ENCODE data around the gene DYNC2LI1. TPM values are rescaled to one million over a fixed set of nuclear protein-coding genes. Genes with fewer than 3 reads are reported as not detected.

The DYNC2LI1 gene
- polyA plus RNA-seq, 2 donors: 7.9 to 10.4 TPM

- Histone ChIP-seq H3K4me1 (ENCODE audit: control insufficient read depth in 2 of 2, insufficient read depth in 2 of 2, low read length in 1 of 2) (no peaks in the 10 kb centered on the region), H3K4me3 (ENCODE audit: low read depth in 1 of 2, low read length in 2 of 2) (no peak overlapping the region), H3K9me3 (ENCODE audit: control insufficient read depth in 2 of 2, insufficient read depth in 1 of 2, low read depth in 1 of 2, low read length in 1 of 2) (no peaks in the 10 kb centered on the region), H3K36me3 (ENCODE audit: control insufficient read depth in 2 of 2, insufficient read depth in 2 of 2, low read length in 1 of 2) (no peaks in the 10 kb centered on the region), H3K27me3 (ENCODE audit: control insufficient read depth in 1 of 2, insufficient read depth in 2 of 2, low read length in 2 of 2) (peaks cover 0 to 3% of the 10 kb centered on the region in 2 donors), H3K27ac (ENCODE audit: low read depth in 2 of 2, low read length in 1 of 2) (no peak overlapping the region)
- 87% methylated on average over 20 of the region's 20 CpGs for WGBS, 2 donors
Observed at GRCh38 chr2:43851011-43851980, 77.5 kb downstream of the DYNC2LI1 start.

DNA sequence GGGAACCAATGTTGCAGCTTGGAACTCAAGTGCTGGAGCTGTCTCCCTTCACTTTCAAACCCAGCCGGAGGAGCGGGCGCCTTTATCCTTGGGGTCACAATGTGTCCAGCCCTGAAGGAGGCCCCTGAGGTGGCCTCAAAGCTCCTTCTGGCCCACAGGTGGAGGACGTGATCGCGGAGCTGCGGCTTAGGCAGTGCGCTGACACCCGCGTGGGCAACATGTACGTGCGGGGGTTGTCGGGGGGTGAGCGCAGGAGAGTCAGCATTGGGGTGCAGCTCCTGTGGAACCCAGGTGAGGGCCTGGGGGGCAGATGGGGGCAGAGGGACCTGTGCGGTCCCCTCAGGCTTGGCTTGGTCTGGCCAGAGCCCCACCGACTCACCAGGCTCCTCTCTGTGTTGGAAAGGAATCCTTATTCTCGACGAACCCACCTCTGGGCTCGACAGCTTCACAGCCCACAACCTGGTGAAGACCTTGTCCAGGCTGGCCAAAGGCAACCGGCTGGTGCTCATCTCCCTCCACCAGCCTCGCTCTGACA is 78.4 kb downstream of the DYNC2LI1 start:
- 95% methylated on average over 20 to 21 of the region's 21 CpGs for WGBS, 2 donors
- H3K9me3 ChIP-seq (ENCODE audit: control insufficient read depth in 2 of 2, insufficient read depth in 1 of 2, low read depth in 1 of 2, low read length in 1 of 2): no peaks in the 10 kb centered on the region
- H3K27me3 ChIP-seq (ENCODE audit: control insufficient read depth in 1 of 2, insufficient read depth in 2 of 2, low read length in 2 of 2): peaks cover 0 to 3% of the 10 kb centered on the region in 2 donors
- H3K4me3 ChIP-seq (ENCODE audit: low read depth in 1 of 2, low read length in 2 of 2): no peak overlapping the region
- no peaks in the 10 kb centered on the region for H3K4me1 ChIP-seq (ENCODE audit: control insufficient read depth in 2 of 2, insufficient read depth in 2 of 2, low read length in 1 of 2)
- H3K36me3 ChIP-seq (ENCODE audit: control insufficient read depth in 2 of 2, insufficient read depth in 2 of 2, low read length in 1 of 2): no peaks in the 10 kb centered on the region
- H3K27ac ChIP-seq (ENCODE audit: low read depth in 2 of 2, low read length in 1 of 2): no peak overlapping the region

GRCh38 chr2:43853141-43854081 is 79.6 kb downstream of the DYNC2LI1 start:
- Histone ChIP-seq H3K36me3 (ENCODE audit: control insufficient read depth in 2 of 2, insufficient read depth in 2 of 2, low read length in 1 of 2) (no peaks in the 10 kb centered on the region), H3K4me3 (ENCODE audit: low read depth in 1 of 2, low read length in 2 of 2) (no peak overlapping the region)
- 77 to 87% methylated on average over 10 of the region's 10 CpGs for WGBS, 2 donors

GRCh38 chr2:43854671-43855070 is 80.8 kb downstream of the DYNC2LI1 start:
- 78 to 80% methylated on average over 3 of the region's 3 CpGs for WGBS, 2 donors
- H3K27me3 ChIP-seq (ENCODE audit: control insufficient read depth in 1 of 2, insufficient read depth in 2 of 2, low read length in 2 of 2): peaks cover 0 to 3% of the 10 kb centered on the region in 2 donors

More at GRCh38 chr2:43853141-43854081, 79.6 kb downstream of the DYNC2LI1 start:
- Histone ChIP-seq H3K27me3 (ENCODE audit: control insufficient read depth in 1 of 2, insufficient read depth in 2 of 2, low read length in 2 of 2) (peaks cover 0 to 3% of the 10 kb centered on the region in 2 donors), H3K27ac (ENCODE audit: low read depth in 2 of 2, low read length in 1 of 2) (no peak overlapping the region), H3K9me3 (ENCODE audit: control insufficient read depth in 2 of 2, insufficient read depth in 1 of 2, low read depth in 1 of 2, low read length in 1 of 2) (no peaks in the 10 kb centered on the region), H3K4me1 (ENCODE audit: control insufficient read depth in 2 of 2, insufficient read depth in 2 of 2, low read length in 1 of 2) (no peaks in the 10 kb centered on the region)

DNA sequence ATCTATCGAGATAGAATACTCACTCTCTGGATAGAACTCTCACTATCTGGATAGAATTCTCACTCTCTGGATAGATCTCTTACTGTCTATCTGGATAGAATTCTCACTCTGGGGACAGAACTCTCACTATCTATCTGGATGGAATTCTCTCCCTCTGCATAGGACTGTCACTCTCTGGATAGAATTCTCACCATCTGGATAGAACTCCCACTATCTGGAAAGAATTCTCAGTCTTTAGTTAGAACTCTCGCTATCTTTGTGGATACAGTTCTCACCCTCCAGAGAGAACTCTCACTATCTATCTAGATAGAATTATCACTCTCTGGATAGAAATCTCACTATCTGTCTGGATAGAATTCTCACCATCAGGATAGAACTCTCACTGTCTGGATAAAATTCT is 81.5 kb downstream of the DYNC2LI1 start:
- Histone ChIP-seq H3K9me3 (ENCODE audit: control insufficient read depth in 2 of 2, insufficient read depth in 1 of 2, low read depth in 1 of 2, low read length in 1 of 2) (no peaks in the 10 kb centered on the region), H3K4me1 (ENCODE audit: control insufficient read depth in 2 of 2, insufficient read depth in 2 of 2, low read length in 1 of 2) (no peaks in the 10 kb centered on the region), H3K27me3 (ENCODE audit: control insufficient read depth in 1 of 2, insufficient read depth in 2 of 2, low read length in 2 of 2) (peaks cover 0 to 3% of the 10 kb centered on the region in 2 donors), H3K4me3 (ENCODE audit: low read depth in 1 of 2, low read length in 2 of 2) (no peak overlapping the region), H3K36me3 (ENCODE audit: control insufficient read depth in 2 of 2, insufficient read depth in 2 of 2, low read length in 1 of 2) (no peaks in the 10 kb centered on the region), H3K27ac (ENCODE audit: low read depth in 2 of 2, low read length in 1 of 2) (no peak overlapping the region)
- 90 to 93% methylated on average over 2 of the region's 2 CpGs for WGBS, 2 donors

More at GRCh38 chr2:43854671-43855070, 80.8 kb downstream of the DYNC2LI1 start:
- Histone ChIP-seq H3K4me3 (ENCODE audit: low read depth in 1 of 2, low read length in 2 of 2) (no peak overlapping the region), H3K4me1 (ENCODE audit: control insufficient read depth in 2 of 2, insufficient read depth in 2 of 2, low read length in 1 of 2) (no peaks in the 10 kb centered on the region), H3K36me3 (ENCODE audit: control insufficient read depth in 2 of 2, insufficient read depth in 2 of 2, low read length in 1 of 2) (no peaks in the 10 kb centered on the region), H3K27ac (ENCODE audit: low read depth in 2 of 2, low read length in 1 of 2) (no peak overlapping the region), H3K9me3 (ENCODE audit: control insufficient read depth in 2 of 2, insufficient read depth in 1 of 2, low read depth in 1 of 2, low read length in 1 of 2) (no peaks in the 10 kb centered on the region)

Other genes with a start within 250 kb of the DYNC2LI1 start
- 10 to 100 TPM in 1 of 2 donors, 1 to 10 TPM in 1; 8.3 to 13.2 TPM for gene THADA, start 178.0 kb upstream of the DYNC2LI1 start, polyA plus RNA-seq
- 1 to 10 TPM; 2.4 to 2.6 TPM for gene PLEKHH2, start 136.8 kb upstream of the DYNC2LI1 start, polyA plus RNA-seq
- gene C1GALT1C1L, start 97.6 kb upstream of the DYNC2LI1 start, polyA plus RNA-seq: under 1 TPM; 0.26 to 0.45 TPM
- gene ABCG5, start 64.8 kb downstream of the DYNC2LI1 start, polyA plus RNA-seq: under 1 TPM in 1 of 2 donors, not detected in 1; 0.01 TPM
- not detected for gene ABCG8, start 64.9 kb downstream of the DYNC2LI1 start, polyA plus RNA-seq
- gene LRPPRC, start 221.9 kb downstream of the DYNC2LI1 start, polyA plus RNA-seq: 10 to 100 TPM; 11.2 to 23.1 TPM